Prostate gland (tissue), 2 donors: ENCODE data around the gene GALNT16. TPM values are rescaled to one million over a fixed set of nuclear protein-coding genes. Genes with fewer than 3 reads are reported as not detected.

Experiments
- DNase-seq: peaks from one replicate; pipeline ENCODE4 v3.0.0-alpha.2; 2019; ENCODE audit warnings: low spot score
- H3K27ac ChIP-seq, 2 donors: fragments of 200-600 bp; sonication (generic); 2 replicates each; pipeline ENCODE4 v1.5.1; 2017 to 2019
- H3K27me3 ChIP-seq: fragments of 200-600 bp; sonication (generic); replicated peaks from 2 replicates; pipeline ENCODE4 v1.5.1; 2019; ENCODE audit not compliant: insufficient read depth
- H3K36me3 ChIP-seq, 2 donors: fragments of 200-600 bp; sonication (generic); 1 replicate in 1 of 2; 2 replicates in 1 of 2; pipeline versions ENCODE4 v1.5.1 to v1.8.1; 2017 to 2019
- H3K4me1 ChIP-seq: fragments of 200-600 bp; sonication (generic); replicated peaks from 2 replicates; pipeline ENCODE4 v1.5.1; 2019
- H3K4me3 ChIP-seq, 2 donors: fragments of 200-600 bp; sonication (generic); 2 replicates each; pipeline ENCODE4 v1.5.1; 2017 to 2019
- H3K9me3 ChIP-seq: fragments of 200-600 bp; sonication (generic); 2 replicates; pipeline ENCODE4 v1.5.1; 2017
- POLR2A ChIP-seq: fragments of 450-650 bp; IDR thresholded peaks from one replicate; pipeline ENCODE4 v1.6.1; 2016; ENCODE audit warnings: antibody characterized with exemption, mild to moderate bottlenecking
- POLR2AphosphoS5 ChIP-seq: sonication (generic); formaldehyde crosslinking; IDR thresholded peaks from one replicate; pipeline ENCODE4 v1.6.1; 2017; ENCODE audit warnings: antibody characterized with exemption
- WGBS: methylation state at CpG from one replicate; pipeline ENCODE4 v1.1.5; 2018; 5-methylcytosine and 5-hydroxymethylcytosine counted together
- intact Hi-C: fragments of 100-400 bp; cut with DNase I; formaldehyde crosslinking; loops from one replicate; pipeline ENCODE4 v1.14.2; 2022
- total RNA-seq, 2 donors: library from RNA; depleted of rRNA; stranded (reverse); fragments of >200 nt; gene quantifications; one replicate each; pipeline ENCODE4 v1.1.0, GENCODE V29; 2016
- TF ChIP-seq, protein P1 (sequence below), 4 experiments: fragments of 200-600 bp in 2 of 4; fragments of 450-650 bp in 2 of 4; sonication (generic) in 2 of 4; IDR thresholded peaks; 1 replicate in 3 of 4; 2 replicates in 1 of 4; pipeline ENCODE4 v1.5.1; 2016 to 2019; ENCODE audit warnings: antibody characterized with exemption in 4 of 4, mild to moderate bottlenecking in 2 of 4, moderate library complexity in 2 of 4

The GALNT16 gene
- total RNA-seq, 2 donors from 2014 or later: 2.0 to 6.9 TPM

GRCh38 chr14:69331206-69331605 lies 71.2 kb downstream of the GALNT16 start:
- Histone ChIP-seq H3K4me1 (no peaks in the 10 kb centered on the region), H3K27me3 (no peaks in the 10 kb centered on the region), H3K36me3 (no peaks in the 10 kb centered on the region), H3K27ac (no peak overlapping the region), H3K9me3 (no peaks in the 10 kb centered on the region), H3K4me3 (no peak overlapping the region)
- TF ChIP-seq POLR2A (no peak), POLR2AphosphoS5 (no peak)
- TF ChIP-seq, protein P1, sequence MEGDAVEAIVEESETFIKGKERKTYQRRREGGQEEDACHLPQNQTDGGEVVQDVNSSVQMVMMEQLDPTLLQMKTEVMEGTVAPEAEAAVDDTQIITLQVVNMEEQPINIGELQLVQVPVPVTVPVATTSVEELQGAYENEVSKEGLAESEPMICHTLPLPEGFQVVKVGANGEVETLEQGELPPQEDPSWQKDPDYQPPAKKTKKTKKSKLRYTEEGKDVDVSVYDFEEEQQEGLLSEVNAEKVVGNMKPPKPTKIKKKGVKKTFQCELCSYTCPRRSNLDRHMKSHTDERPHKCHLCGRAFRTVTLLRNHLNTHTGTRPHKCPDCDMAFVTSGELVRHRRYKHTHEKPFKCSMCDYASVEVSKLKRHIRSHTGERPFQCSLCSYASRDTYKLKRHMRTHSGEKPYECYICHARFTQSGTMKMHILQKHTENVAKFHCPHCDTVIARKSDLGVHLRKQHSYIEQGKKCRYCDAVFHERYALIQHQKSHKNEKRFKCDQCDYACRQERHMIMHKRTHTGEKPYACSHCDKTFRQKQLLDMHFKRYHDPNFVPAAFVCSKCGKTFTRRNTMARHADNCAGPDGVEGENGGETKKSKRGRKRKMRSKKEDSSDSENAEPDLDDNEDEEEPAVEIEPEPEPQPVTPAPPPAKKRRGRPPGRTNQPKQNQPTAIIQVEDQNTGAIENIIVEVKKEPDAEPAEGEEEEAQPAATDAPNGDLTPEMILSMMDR (IDR thresholded peaks at IDR 0.05): no peak
- intact Hi-C loops: no loop called here
- DNase-seq: no peak
- WGBS: 96% methylated on average over 4 of the region's 4 CpGs

- DNase-seq: no peak
- 91% methylated on average over 13 of the region's 13 CpGs for whole genome bisulfite sequencing
- H3K27ac ChIP-seq: no peak overlapping the region
- H3K36me3 ChIP-seq: no peaks in the 10 kb centered on the region
- no peak overlapping the region for H3K4me3 ChIP-seq
- no peaks in the 10 kb centered on the region for H3K4me1 ChIP-seq
- intact Hi-C loops: no loop called here
- H3K27me3 ChIP-seq: no peaks in the 10 kb centered on the region
- TF ChIP-seq, protein P1 (IDR thresholded peaks at IDR 0.05): no peak
- TF ChIP-seq POLR2A (no peak), POLR2AphosphoS5 (no peak)
- H3K9me3 ChIP-seq: no peaks in the 10 kb centered on the region
These were observed 72.9 kb downstream of the GALNT16 start for GRCh38 chr14:69332782-69333395.

- DNase-seq: no peak
- TF ChIP-seq POLR2A (no peak), POLR2AphosphoS5 (no peak)
- TF ChIP-seq, protein P1 (IDR thresholded peaks at IDR 0.05): no peak
- H3K27ac ChIP-seq: no peak overlapping the region
- intact Hi-C loops: no loop called here
- no peaks in the 10 kb centered on the region for H3K27me3 ChIP-seq
- no peaks in the 10 kb centered on the region for H3K4me1 ChIP-seq
- no peak overlapping the region for H3K4me3 ChIP-seq
- WGBS: 71% methylated on average over 4 of the region's 4 CpGs
- no peaks in the 10 kb centered on the region for H3K9me3 ChIP-seq
- no peaks in the 10 kb centered on the region for H3K36me3 ChIP-seq
These were observed 73.9 kb downstream of the GALNT16 start for GRCh38 chr14:69333791-69334337.

GRCh38 chr14:69334576-69334975 lies 74.6 kb downstream of the GALNT16 start:
- intact Hi-C loops: no loop called here

More at GRCh38 chr14:69334576-69334975, 74.6 kb downstream of the GALNT16 start:
- DNase-seq: no peak
- TF ChIP-seq POLR2AphosphoS5 (no peak), POLR2A (no peak)
- TF ChIP-seq, protein P1 (IDR thresholded peaks at IDR 0.05): no peak
- no peak overlapping the region for H3K27ac ChIP-seq
- no peaks in the 10 kb centered on the region for H3K36me3 ChIP-seq
- WGBS: 84% methylated on average over 6 of the region's 6 CpGs
- no peak overlapping the region for H3K4me3 ChIP-seq
- H3K4me1 ChIP-seq: no peaks in the 10 kb centered on the region
- no peaks in the 10 kb centered on the region for H3K27me3 ChIP-seq
- no peaks in the 10 kb centered on the region for H3K9me3 ChIP-seq
